WI38 (cell line): ENCODE data around the gene RSRC1.

ENCODE experiments used
- H3K4me3 ChIP-seq: 2 replicates; pipeline ENCODE4 v1.5.1; 2011; ENCODE audit warnings: low read depth, mild to moderate bottlenecking, control low read depth, low read length
- CTCF ChIP-seq: IDR thresholded peaks from 2 replicates; pipeline ENCODE4 v1.5.1; 2012; ENCODE audit warnings: low read depth, mild to moderate bottlenecking, control low read depth, low read length

Gene RSRC1

GRCh38 chr3:158278187-158278586, 168.3 kb downstream of the RSRC1 start:
- H3K4me3 ChIP-seq = no peak overlapping the region
- TF ChIP-seq CTCF = no peak

DNA sequence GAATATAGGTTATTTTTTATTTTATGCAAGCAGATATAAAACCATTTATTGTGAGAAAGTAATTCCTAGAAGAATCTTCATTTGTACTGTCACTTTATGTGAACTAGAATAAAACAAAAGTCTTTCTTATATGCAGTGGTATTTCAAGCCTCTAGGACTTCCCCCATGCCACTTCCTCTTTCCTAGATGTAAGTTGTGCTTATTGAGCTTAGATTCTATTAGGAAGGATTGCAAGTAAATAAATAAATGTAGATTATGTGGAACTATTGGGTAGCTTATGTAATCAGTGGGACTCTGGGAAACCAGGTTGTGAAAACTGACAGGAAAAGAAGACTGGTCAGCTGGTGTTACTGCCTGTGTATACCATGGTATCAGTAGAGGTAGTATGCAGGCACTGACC, 169.7 kb downstream of the RSRC1 start:
- H3K4me3 ChIP-seq = no peak overlapping the region
- no peak for TF ChIP-seq CTCF

DNA sequence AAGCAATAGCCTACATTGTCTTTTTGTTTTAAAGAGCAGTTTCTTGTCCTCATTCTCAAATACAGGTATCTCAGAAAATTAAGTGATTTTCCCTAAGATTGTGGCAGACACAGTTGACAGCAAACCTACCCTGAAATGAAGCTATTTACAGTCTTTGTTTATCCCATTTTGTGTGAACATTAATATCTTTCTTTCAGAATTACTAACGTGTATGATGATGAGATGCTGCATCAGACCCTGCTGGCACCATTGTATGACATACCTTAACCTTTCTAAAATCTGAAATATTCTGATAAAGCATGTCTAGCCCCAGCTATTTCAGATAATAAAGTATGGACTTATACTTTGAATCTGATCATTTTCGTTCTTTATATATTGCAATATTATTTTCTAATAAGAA, 185.9 kb downstream of the RSRC1 start:
- H3K4me3 ChIP-seq = no peak overlapping the region
- TF ChIP-seq CTCF = no peak

- TF ChIP-seq CTCF = no peak
These were observed 188.1 kb downstream of the RSRC1 start for GRCh38 chr3:158297940-158298339.

DNA sequence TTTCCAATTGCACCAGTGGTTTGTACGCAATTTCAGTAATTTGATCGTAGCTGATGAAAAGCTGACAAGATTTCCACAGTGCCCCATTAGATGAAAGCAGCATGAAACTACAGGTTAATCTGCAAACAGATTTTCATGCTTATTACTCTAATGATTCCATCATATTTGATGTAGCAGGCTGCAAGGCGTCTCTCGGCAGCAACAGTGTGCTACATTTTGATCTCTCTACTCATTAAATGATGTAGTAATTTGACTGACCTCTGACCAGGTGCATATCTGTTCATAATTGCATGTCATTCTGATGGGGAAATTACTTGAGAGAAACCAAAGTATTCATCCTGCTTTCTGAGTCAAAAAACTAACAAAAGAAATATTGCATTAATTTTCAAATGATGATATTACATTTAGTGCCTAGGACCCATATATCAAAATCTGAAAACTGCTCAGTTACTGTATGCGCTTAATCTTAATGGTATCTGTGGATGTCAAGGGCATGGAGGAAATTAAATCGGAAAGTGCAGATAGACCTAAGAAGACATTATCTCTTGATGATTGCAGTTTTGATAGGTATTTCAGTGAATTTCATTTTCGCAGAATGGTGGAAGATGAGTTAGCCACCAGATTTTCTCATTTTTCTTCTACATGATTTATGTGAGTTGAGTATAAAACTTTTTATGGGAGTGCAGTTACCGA, 198.5 kb downstream of the RSRC1 start:
- H3K4me3 ChIP-seq = no peak overlapping the region
- TF ChIP-seq CTCF = no peak

More at GRCh38 chr3:158297940-158298339, 188.1 kb downstream of the RSRC1 start:
- no peak overlapping the region for H3K4me3 ChIP-seq

DNA sequence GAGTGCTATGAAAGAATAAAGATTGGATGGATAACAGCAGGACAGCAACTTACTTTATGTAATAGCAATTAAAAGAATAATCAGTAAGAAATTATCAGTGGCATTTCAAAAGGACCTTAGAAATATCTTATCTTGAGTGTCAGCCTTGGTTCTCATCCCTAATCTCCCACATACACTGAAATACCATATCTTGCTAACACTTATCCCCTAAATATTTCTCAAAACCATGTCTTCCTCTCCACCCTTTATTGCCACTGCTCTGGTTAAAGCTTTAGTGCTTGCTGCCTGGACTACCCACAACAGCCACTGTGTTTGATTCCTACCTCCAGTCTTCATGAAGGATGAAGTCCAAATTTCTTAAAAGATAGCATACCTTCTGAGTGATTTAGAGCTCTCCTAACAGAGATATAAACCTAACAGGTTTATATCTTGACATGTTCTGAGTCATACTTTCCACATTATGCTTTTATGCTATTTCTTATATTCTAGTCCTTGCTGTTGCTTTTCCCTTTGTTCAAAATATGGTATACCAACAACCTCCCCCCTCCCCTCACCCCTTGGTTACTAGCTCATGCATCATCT, 202.8 kb downstream of the RSRC1 start:
- no peak for TF ChIP-seq CTCF
- H3K4me3 ChIP-seq = no peak overlapping the region

- no peak overlapping the region for H3K4me3 ChIP-seq
- no peak for TF ChIP-seq CTCF
These were observed 203.5 kb downstream of the RSRC1 start for GRCh38 chr3:158313338-158313927.
